GM12872 (cell line): ENCODE measurements around the gene GC.
A peak's percentile ranks its signal among the peaks of the same experiment; 100 is the strongest.

Source experiments
- CTCF ChIP-seq: IDR thresholded peaks from 3 replicates; pipeline ENCODE4 v1.5.1; 2011; ENCODE audit warnings: low read depth, mild to moderate bottlenecking, low read length, moderate library complexity; ENCODE audit not compliant: insufficient read depth

The GC gene

GRCh38 chr4:71773004-71773403 lies 10.9 kb downstream of the GC start:
- no peak for TF ChIP-seq CTCF

- 0 out of 3 replicates have a peak, but pooled peaks have one; percentile 19 for TF ChIP-seq CTCF
Measured at GRCh38 chr4:71772592-71772991, 11.3 kb downstream of the GC start.

- TF ChIP-seq CTCF: no peak
Measured at GRCh38 chr4:71771613-71772012, 12.3 kb downstream of the GC start.

GRCh38 chr4:71769434-71769833 lies 14.4 kb downstream of the GC start:
- no peak for TF ChIP-seq CTCF

- TF ChIP-seq CTCF: no peak
Measured at GRCh38 chr4:71768123-71768522, 15.8 kb downstream of the GC start.

- no peak for TF ChIP-seq CTCF
Measured at GRCh38 chr4:71765821-71766383, 18.0 kb downstream of the GC start.

GRCh38 chr4:71765350-71765749 lies 18.5 kb downstream of the GC start:
- no peak for TF ChIP-seq CTCF
